Measurements from ENCODE around the gene PRODH2. TPM values are rescaled to one million over a fixed set of nuclear protein-coding genes. Genes with fewer than 3 reads are reported as not detected.
"Not testable (repeated sequence)": the region's sequence is repeated elsewhere in the genome, so short reads cannot be mapped to it uniquely, and the experiment has no call there.

PRODH2 gene
- total RNA-seq, 2 donors from 2014 or later, result not detected

- Mint-ChIP-seq H3K27ac (no peak overlapping the region), H3K4me1 (peaks cover 22% of the 10 kb centered on the region), H3K4me3 (peak overlapping the region; percentile 89), H3K36me3 (ENCODE audit: low read depth) (no peaks in the 10 kb centered on the region), H3K27me3 (no peaks in the 10 kb centered on the region)
- no peaks in the 10 kb centered on the region for H3K9me3 ChIP-seq (ENCODE audit: control insufficient read depth, low read length, poor library complexity, severe bottlenecking)
- ATAC-seq (no peak), DNase-seq (no peak)
Observed at GRCh38 chr19:35776102-35776788, 36.4 kb downstream of the PRODH2 start.

DNA sequence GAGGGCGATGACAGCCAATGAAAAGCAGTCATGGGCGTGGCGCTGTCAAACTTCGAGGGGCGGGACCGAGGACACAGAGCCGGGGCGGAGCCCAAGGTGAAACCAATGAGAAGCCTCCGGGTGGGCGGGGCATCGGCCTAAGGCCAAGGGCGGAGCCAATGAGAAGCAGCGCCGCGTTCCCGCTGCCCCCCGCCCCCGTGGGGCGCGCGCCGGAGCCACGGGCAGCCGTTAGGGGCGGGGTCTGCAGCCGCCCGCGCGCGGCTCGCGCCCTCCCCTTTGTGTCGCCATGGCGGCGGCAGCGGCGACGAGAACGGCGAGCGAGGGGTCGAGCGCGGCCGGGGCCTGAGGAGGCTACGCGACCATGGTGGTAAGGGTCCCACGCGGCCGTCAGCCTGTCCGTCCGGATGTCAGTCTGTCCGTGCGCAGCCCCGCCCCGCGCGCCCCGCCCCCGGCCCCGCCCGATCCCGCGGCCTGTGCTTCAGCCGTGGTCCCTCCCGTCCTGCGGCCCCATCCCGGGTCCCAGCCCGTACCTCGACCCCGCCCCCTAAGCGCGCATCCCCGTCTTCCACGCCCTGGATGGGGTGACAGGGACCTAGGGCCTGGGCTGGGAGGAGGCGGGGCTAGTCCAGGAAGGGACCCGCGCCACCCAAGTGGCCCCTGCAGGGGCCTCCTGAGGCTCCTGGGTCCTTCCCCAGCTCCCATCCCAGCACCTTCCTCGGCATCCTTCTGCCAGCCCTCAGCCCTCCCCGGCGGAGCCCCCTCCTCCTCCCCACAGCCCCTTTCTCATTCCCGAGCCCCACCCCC is 37.1 kb downstream of the PRODH2 start, which contains the start of gene ARHGAP33:
ARHGAP33 (plus strand) TSS at position 267 of the 804 bp plus-strand sequence; CDS start at position 362, 95 bp downstream.
- Mint-ChIP-seq H3K4me1 (peaks cover 21% of the 10 kb centered on the region), H3K27ac (no peak within 1 kb of the TSS), H3K4me3 (peak within 1 kb of the TSS; percentile 89), H3K27me3 (no peaks in the 10 kb centered on the region), H3K36me3 (ENCODE audit: low read depth) (no peaks in the 10 kb centered on the region)
- peak; percentile 98 to 99 (median 99) for DNase-seq
- no peaks in the 10 kb centered on the region for H3K9me3 ChIP-seq (ENCODE audit: control insufficient read depth, low read length, poor library complexity, severe bottlenecking)
- peak; percentile 99 for ATAC-seq

DNA sequence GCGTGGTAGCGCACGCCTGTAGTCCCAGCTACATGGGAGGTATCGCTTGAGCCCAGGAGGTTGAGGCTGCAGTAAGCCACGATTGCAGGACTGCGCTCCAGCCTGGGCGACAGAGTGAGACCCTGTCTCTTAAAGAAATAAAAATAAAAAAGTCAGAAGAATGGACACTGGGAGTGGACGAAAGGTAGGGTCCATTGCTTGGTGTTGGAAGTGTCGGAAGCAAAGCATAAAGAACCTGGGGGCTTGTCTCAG is 37.7 kb downstream of the PRODH2 start:
- Mint-ChIP-seq H3K4me1 (peaks cover 23% of the 10 kb centered on the region), H3K4me3 (peak overlapping the region; percentile 89), H3K27ac (no peak overlapping the region), H3K27me3 (no peaks in the 10 kb centered on the region), H3K36me3 (ENCODE audit: low read depth) (no peaks in the 10 kb centered on the region)
- ATAC-seq (no peak), DNase-seq (no peak)
- H3K9me3 ChIP-seq (ENCODE audit: control insufficient read depth, low read length, poor library complexity, severe bottlenecking), result no peaks in the 10 kb centered on the region

DNA sequence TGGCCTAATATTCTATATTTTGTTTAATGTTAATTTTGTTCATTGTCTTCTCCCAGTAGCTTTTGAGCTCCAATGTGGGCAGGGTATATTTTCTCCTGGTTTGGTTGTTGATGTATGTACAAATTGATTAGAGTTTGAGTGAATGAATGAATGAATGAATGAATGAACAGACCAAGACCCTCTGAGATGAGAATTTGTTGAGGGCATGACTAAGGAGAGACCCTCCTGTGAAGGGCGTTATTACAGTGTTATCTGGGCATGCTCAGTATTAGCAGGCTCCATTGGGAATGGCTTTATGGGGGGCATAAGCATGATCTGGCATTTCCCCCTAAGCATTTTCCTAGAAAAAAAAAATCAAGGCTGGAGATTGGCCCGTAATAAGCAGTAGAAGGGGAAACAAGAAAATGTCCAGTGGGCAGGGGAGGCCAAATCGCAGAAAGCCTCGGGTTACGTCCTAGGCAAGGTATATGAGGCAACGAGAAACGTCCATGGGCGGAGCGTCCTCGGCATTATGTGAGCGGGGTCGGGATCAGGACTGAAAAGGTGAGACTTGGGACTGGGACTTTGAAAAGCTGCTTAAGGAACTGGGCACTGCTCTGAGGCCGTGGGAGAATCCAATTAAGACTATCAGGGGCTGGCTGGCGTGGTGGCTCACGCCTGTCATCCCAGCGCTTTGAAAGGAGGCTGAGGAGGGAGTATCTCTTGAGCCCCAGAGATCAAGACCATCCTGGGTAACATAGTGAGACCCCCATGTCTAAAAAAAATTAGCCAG is 38.2 kb downstream of the PRODH2 start:
- ATAC-seq (no peak), DNase-seq (no peak)
- Mint-ChIP-seq H3K36me3 (ENCODE audit: low read depth) (no peaks in the 10 kb centered on the region), H3K27ac (no peak overlapping the region), H3K27me3 (no peaks in the 10 kb centered on the region), H3K4me1 (peaks cover 23% of the 10 kb centered on the region), H3K4me3 (peak overlapping the region; percentile 89)
- no peaks in the 10 kb centered on the region for H3K9me3 ChIP-seq (ENCODE audit: control insufficient read depth, low read length, poor library complexity, severe bottlenecking)

GRCh38 chr19:35773020-35773806 is 39.4 kb downstream of the PRODH2 start:
- H3K9me3 ChIP-seq (ENCODE audit: control insufficient read depth, low read length, poor library complexity, severe bottlenecking), result no peaks in the 10 kb centered on the region
- no peak overlapping the region for H3K27ac Mint-ChIP-seq
- no peaks in the 10 kb centered on the region for H3K36me3 Mint-ChIP-seq (ENCODE audit: low read depth)
- no peak overlapping the region for H3K4me3 Mint-ChIP-seq
- H3K27me3 Mint-ChIP-seq, result no peaks in the 10 kb centered on the region
- DNase-seq, result no peak
- peaks cover 21% of the 10 kb centered on the region for H3K4me1 Mint-ChIP-seq
- ATAC-seq, result no peak

GRCh38 chr19:35772362-35772761 is 40.3 kb downstream of the PRODH2 start:
- not testable (repeated sequence) for H3K9me3 ChIP-seq (ENCODE audit: control insufficient read depth, low read length, poor library complexity, severe bottlenecking); H3K27me3 Mint-ChIP-seq; ATAC-seq; H3K4me3 Mint-ChIP-seq; H3K36me3 Mint-ChIP-seq (ENCODE audit: low read depth); H3K27ac Mint-ChIP-seq; DNase-seq
- H3K4me1 Mint-ChIP-seq, result peaks cover 21% of the 10 kb centered on the region

DNA sequence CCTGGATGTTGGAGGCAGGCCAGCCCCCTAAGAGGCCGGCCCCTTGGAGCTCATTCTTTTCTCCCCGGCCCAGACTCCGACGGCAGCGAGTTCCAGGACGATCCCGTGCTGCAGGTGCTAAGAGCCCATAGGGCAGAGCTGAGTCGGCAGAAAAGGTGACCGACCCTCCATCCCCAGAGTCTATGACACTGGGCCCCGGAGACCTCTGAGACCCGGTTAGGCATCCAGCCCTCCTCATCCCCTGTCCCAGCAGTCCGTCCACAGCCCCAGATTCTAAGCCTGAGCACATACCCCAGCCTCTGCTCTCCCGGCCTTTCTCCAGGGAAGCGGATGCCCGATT is 44.6 kb downstream of the PRODH2 start:
- H3K4me3 Mint-ChIP-seq, result no peak overlapping the region
- H3K27ac Mint-ChIP-seq, result no peak overlapping the region
- no peaks in the 10 kb centered on the region for H3K27me3 Mint-ChIP-seq
- no peak for DNase-seq
- no peaks in the 10 kb centered on the region for H3K9me3 ChIP-seq (ENCODE audit: control insufficient read depth, low read length, poor library complexity, severe bottlenecking)
- peaks cover 2% of the 10 kb centered on the region for H3K36me3 Mint-ChIP-seq (ENCODE audit: low read depth)
- no peak for ATAC-seq
- peaks cover 5% of the 10 kb centered on the region for H3K4me1 Mint-ChIP-seq

DNA sequence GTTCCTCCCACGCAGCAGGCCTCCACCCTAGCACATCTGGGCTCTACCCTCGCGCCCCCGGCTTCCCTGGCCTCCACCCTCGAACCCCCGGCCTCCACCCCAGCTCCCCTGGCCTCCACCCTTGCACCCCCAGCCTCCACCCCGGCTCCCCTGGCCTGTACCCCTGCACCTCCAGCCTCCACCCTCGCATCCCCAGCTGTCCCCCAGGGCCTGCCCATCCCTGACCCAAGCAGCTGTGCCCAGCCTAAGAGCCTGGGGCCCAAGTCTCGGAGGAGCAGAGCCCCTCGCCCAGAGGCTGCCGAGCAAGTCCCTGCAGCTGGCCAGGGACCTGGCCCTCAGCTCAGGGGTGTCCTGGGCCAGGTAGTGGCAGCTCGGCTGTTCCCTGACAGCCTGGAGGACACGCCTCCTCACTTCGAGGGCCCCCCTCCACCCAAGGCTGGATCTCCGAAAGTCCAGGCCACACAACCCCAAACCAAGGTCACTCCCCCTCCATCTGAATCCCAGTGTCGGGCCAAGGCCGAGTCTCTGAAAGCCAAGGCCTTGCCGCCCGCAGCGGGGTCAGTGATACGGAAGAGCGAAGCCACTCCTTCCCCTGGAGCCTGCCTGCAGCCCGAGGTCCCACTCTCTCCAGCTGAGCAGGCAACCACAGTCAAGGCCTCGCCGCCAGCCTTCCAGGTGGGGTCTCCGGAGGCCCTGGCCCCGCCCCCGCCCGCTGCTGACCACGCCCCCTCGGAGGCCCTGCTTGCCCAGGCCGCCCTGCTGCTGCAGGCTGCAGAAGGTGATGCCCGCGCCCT is 45.2 kb downstream of the PRODH2 start:
- Mint-ChIP-seq H3K4me3 (no peak overlapping the region), H3K27me3 (no peaks in the 10 kb centered on the region), H3K4me1 (peaks cover 5% of the 10 kb centered on the region), H3K36me3 (ENCODE audit: low read depth) (peaks cover 2% of the 10 kb centered on the region), H3K27ac (no peak overlapping the region)
- no peaks in the 10 kb centered on the region for H3K9me3 ChIP-seq (ENCODE audit: control insufficient read depth, low read length, poor library complexity, severe bottlenecking)
- DNase-seq, result no peak
- ATAC-seq, result no peak

GRCh38 chr19:35766571-35767104 is 46.0 kb downstream of the PRODH2 start:
- DNase-seq (no peak), ATAC-seq (no peak)
- H3K4me3 Mint-ChIP-seq, result no peak overlapping the region
- no peaks in the 10 kb centered on the region for H3K9me3 ChIP-seq (ENCODE audit: control insufficient read depth, low read length, poor library complexity, severe bottlenecking)
- H3K27me3 Mint-ChIP-seq, result no peaks in the 10 kb centered on the region
- no peak overlapping the region for H3K27ac Mint-ChIP-seq
- H3K36me3 Mint-ChIP-seq (ENCODE audit: low read depth), result peaks cover 5% of the 10 kb centered on the region
- H3K4me1 Mint-ChIP-seq, result peaks cover 5% of the 10 kb centered on the region

DNA sequence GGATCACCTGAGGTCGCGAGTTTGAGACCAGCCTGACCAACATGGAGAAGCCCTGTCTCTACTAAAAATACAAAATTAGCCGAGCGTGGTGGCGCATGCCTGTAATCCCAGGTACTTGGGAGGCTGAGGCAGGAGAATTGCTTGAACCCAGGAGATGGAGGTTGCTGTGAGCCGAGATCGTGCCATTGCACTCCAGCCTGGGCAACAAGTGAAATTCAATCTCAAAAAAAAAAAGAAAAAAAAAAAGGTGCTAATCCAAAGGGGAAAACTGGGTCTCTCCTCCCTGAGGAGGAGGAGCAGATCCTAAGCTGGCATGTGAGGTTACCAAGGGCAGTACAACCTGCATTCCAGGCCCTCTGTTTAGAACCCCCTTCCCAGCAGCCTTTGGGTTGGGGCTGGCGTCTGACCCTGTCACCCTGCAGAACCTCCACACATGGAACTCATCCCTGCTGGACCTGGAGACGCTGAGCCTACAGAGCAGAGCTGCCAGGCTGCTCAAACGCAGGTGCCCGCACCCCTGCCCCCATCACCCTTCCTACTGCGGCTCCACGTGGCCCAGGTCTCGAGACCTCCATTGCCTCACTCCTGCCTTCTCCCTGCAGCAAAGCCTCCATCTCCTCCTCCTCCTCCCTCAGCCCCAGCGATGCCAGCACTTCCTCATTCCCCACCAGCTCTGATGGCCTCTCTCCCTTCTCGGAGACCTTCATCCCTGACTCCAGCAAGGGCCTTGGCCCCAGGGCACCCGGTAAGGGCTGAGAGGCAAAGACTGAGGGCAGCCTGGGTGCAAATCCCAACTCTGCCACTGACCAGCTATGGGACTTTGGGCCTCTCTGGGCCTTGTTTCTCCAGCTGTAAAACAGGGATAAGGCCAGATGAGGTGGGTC is 48.0 kb downstream of the PRODH2 start:
- H3K27me3 Mint-ChIP-seq, result no peaks in the 10 kb centered on the region
- no peak overlapping the region for H3K27ac Mint-ChIP-seq
- H3K36me3 Mint-ChIP-seq (ENCODE audit: low read depth), result peaks cover 5% of the 10 kb centered on the region
- H3K4me3 Mint-ChIP-seq, result no peak overlapping the region
- no peak for DNase-seq
- ATAC-seq, result no peak
- peaks cover 3% of the 10 kb centered on the region for H3K4me1 Mint-ChIP-seq
- H3K9me3 ChIP-seq (ENCODE audit: control insufficient read depth, low read length, poor library complexity, severe bottlenecking), result no peaks in the 10 kb centered on the region

- H3K36me3 Mint-ChIP-seq (ENCODE audit: low read depth), result peaks cover 8% of the 10 kb centered on the region
- no peak overlapping the region for H3K4me3 Mint-ChIP-seq
- DNase-seq (no peak), ATAC-seq (no peak)
- no peaks in the 10 kb centered on the region for H3K9me3 ChIP-seq (ENCODE audit: control insufficient read depth, low read length, poor library complexity, severe bottlenecking)
- peaks cover 22% of the 10 kb centered on the region for H3K4me1 Mint-ChIP-seq
- peak overlapping the region; percentile 74 for H3K27ac Mint-ChIP-seq
- no peaks in the 10 kb centered on the region for H3K27me3 Mint-ChIP-seq
Observed at GRCh38 chr19:35760711-35761349, 51.8 kb downstream of the PRODH2 start.
